ENCODE measurements around the gene ZFYVE9. TPM values are rescaled to one million over a fixed set of nuclear protein-coding genes. Genes with fewer than 3 reads are reported as not detected.

ZFYVE9 gene
- total and polyA plus RNA-seq, 2 donors from 2014 or later, result 10.5 to 18.9 TPM

DNA sequence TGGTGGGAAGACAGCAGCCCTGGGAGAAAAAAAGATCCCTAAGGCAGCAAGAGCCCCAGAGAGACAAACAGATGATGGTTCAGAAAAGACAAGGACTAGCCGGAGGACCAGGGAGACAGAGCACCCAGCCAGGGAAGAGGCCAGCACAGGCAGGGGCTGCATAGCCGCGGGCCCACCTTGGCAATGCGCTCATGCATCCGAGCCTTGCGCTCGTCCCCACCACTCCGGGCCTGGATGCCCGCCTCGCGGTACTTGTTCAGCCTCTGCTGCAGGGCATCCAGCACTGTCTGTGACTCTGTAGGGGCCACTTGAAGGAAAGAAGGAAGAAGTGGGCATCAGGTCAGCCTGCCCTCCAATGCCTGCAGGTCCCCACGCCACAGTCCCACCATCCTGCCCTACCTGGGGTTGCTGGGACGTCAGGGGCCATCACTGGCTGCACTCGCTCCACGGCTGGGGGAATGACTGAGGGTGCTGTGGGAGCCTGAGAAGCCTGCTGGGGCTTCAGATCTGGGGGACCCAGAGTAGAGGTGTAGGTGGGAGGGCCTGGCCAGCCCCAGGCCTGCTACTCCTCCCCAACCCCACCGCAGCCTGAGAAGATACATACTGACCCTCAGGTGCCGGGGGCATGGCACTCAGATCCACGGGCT lies 217.1 kb downstream of the ZFYVE9 start:
- H3K4me1 ChIP-seq (ENCODE audit: control insufficient read depth in 2 of 3, insufficient read depth in 2 of 3, low read depth in 1 of 3, low read length in 3 of 3), result peaks cover 0 to 2% (median 0%) of the 10 kb centered on the region in 3 donors
- FAIRE-seq (no peak), DNase-seq (peak in 1 of 5 donors; percentile 48)
- no peak overlapping the region for H3K27ac ChIP-seq (ENCODE audit: low read depth in 2 of 2, low read length in 2 of 2)
- TF ChIP-seq, protein P1, sequence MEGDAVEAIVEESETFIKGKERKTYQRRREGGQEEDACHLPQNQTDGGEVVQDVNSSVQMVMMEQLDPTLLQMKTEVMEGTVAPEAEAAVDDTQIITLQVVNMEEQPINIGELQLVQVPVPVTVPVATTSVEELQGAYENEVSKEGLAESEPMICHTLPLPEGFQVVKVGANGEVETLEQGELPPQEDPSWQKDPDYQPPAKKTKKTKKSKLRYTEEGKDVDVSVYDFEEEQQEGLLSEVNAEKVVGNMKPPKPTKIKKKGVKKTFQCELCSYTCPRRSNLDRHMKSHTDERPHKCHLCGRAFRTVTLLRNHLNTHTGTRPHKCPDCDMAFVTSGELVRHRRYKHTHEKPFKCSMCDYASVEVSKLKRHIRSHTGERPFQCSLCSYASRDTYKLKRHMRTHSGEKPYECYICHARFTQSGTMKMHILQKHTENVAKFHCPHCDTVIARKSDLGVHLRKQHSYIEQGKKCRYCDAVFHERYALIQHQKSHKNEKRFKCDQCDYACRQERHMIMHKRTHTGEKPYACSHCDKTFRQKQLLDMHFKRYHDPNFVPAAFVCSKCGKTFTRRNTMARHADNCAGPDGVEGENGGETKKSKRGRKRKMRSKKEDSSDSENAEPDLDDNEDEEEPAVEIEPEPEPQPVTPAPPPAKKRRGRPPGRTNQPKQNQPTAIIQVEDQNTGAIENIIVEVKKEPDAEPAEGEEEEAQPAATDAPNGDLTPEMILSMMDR (IDR thresholded peaks at IDR 0.05; ENCODE audit: borderline replicate concordance, extremely low read depth, insufficient read depth), result no peak
- intact Hi-C loops (cut with DNase I), result no loop called here
- H3K36me3 ChIP-seq (ENCODE audit: control insufficient read depth in 2 of 3, insufficient read depth in 3 of 3, low read length in 3 of 3), result peaks cover 13 to 89% (median 70%) of the 10 kb centered on the region in 3 donors
- H3K9me3 ChIP-seq (ENCODE audit: control insufficient read depth in 2 of 3, insufficient read depth in 1 of 3, low read length in 3 of 3), result no peaks in the 10 kb centered on the region
- no peaks in the 10 kb centered on the region for H3K27me3 ChIP-seq (ENCODE audit: control insufficient read depth, insufficient read depth, low read length)
- H3K4me3 ChIP-seq (ENCODE audit: low read length in 3 of 3), result no peak overlapping the region
- H3K9ac ChIP-seq (ENCODE audit: low read length in 3 of 3), result no peak overlapping the region

DNA sequence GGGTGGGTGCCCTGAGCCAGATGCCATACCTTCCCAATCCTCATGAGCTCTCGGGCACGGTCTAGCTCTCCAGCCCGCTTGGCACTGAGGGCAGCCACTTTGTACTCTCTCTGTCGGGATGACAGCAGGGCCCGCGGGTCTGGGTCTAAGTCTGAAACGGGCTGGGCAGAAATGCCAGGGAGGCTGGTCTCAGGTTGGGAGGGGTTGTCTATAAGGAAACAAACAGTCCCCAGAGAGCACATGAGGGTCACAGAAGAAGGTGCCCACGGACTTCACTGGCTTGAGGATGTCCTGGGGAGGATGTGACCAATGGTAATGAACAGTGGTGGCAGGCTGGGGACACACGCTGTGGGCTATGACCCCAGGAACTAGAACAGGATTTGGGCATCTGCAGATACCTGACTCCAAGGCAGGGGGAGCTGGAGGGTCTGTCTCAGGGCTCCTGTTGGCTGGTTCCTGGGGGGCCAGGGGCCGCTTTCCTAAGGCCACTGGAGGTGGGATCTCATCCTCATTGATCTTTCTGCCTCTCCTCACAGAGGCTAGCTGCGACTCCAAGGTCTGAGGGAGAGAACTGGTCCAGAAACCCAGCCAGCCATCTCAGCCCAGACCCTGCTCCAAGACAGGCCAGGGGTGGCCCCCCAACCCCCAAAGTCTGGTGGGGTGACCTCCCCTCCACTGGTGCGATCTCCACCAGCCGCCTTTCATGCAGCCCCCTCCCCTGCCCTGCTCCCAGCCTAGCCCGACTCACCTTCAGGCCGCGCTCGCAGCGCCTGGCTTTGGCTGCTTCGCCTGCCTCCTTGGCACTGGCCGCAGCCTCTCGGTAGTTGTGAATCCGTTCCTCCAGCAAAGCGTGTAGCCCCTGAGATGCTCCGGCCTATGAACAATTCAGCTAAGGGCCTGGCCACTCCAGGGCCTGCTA lies 218.0 kb downstream of the ZFYVE9 start:
- no peak for FAIRE-seq

DNA sequence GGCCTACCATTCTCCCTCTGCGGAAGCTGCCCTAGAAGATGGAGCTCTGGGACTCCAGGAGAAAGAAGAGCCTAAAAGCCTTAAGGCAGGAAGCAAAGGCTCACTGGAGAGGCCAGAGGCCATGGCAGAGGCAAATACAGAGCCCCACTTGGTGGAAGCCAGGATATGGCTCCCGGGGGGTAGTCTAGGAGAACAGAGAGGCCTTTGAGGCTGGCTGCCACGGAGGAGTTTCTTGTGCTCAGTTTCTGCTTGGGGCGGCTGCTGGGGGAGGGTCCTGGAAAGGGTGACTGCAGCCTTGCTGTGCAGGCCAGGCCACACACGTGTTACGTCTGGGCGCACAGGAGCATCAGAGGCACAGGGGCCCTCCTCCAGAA lies 218.7 kb downstream of the ZFYVE9 start:
- Histone ChIP-seq H3K36me3 (ENCODE audit: control insufficient read depth in 2 of 3, insufficient read depth in 3 of 3, low read length in 3 of 3) (peaks cover 6 to 73% (median 56%) of the 10 kb centered on the region in 3 donors), H3K9me3 (ENCODE audit: control insufficient read depth in 2 of 3, insufficient read depth in 1 of 3, low read length in 3 of 3) (no peaks in the 10 kb centered on the region), H3K4me3 (ENCODE audit: low read length in 3 of 3) (no peak overlapping the region), H3K9ac (ENCODE audit: low read length in 3 of 3) (no peak overlapping the region), H3K4me1 (ENCODE audit: control insufficient read depth in 2 of 3, insufficient read depth in 2 of 3, low read depth in 1 of 3, low read length in 3 of 3) (peaks cover 4 to 15% (median 5%) of the 10 kb centered on the region in 3 donors), H3K27me3 (ENCODE audit: control insufficient read depth, insufficient read depth, low read length) (no peaks in the 10 kb centered on the region), H3K27ac (ENCODE audit: low read depth in 2 of 2, low read length in 2 of 2) (no peak overlapping the region)
- DNase-seq (no peak), FAIRE-seq (no peak)
- intact Hi-C loops (cut with DNase I), result no loop called here
- TF ChIP-seq, protein P1 (IDR thresholded peaks at IDR 0.05; ENCODE audit: borderline replicate concordance, extremely low read depth, insufficient read depth), result no peak

More for the DNA sequence above, 218.0 kb downstream of the ZFYVE9 start:
- intact Hi-C loops (cut with DNase I), result no loop called here
- H3K36me3 ChIP-seq (ENCODE audit: control insufficient read depth in 2 of 3, insufficient read depth in 3 of 3, low read length in 3 of 3), result peaks cover 10 to 80% (median 62%) of the 10 kb centered on the region in 3 donors
- no peaks in the 10 kb centered on the region for H3K9me3 ChIP-seq (ENCODE audit: control insufficient read depth in 2 of 3, insufficient read depth in 1 of 3, low read length in 3 of 3)
- no peaks in the 10 kb centered on the region for H3K27me3 ChIP-seq (ENCODE audit: control insufficient read depth, insufficient read depth, low read length)
- no peak overlapping the region for H3K9ac ChIP-seq (ENCODE audit: low read length in 3 of 3)
- peaks cover 2 to 11% (median 3%) of the 10 kb centered on the region in 3 donors for H3K4me1 ChIP-seq (ENCODE audit: control insufficient read depth in 2 of 3, insufficient read depth in 2 of 3, low read depth in 1 of 3, low read length in 3 of 3)
- no peak overlapping the region for H3K4me3 ChIP-seq (ENCODE audit: low read length in 3 of 3)
- H3K27ac ChIP-seq (ENCODE audit: low read depth in 2 of 2, low read length in 2 of 2), result no peak overlapping the region
- no peak for DNase-seq
- TF ChIP-seq, protein P1 (IDR thresholded peaks at IDR 0.05; ENCODE audit: borderline replicate concordance, extremely low read depth, insufficient read depth), result no peak
